Measurements from ENCODE around the gene ATXN1.
"Not testable (repeated sequence)": the region's sequence is repeated elsewhere in the genome, so short reads cannot be mapped to it uniquely, and the experiment has no call there.

The ATXN1 gene

GRCh38 chr6:16546861-16547260 is 214.4 kb downstream of the ATXN1 start:
- no peak for TF ChIP-seq CTCF (IDR thresholded peaks at IDR 0.05; ENCODE audit: extremely low read depth, missing control alignments)
- DNase-seq (ENCODE audit: low spot score) = no peak

- no peak for DNase-seq (ENCODE audit: low spot score)
- no peak for TF ChIP-seq CTCF (IDR thresholded peaks at IDR 0.05; ENCODE audit: extremely low read depth, missing control alignments)
Measured at GRCh38 chr6:16545382-16545781, 215.9 kb downstream of the ATXN1 start.

GRCh38 chr6:16544521-16544920 is 216.7 kb downstream of the ATXN1 start:
- no peak for DNase-seq (ENCODE audit: low spot score)
- TF ChIP-seq CTCF (IDR thresholded peaks at IDR 0.05; ENCODE audit: extremely low read depth, missing control alignments) = no peak

- DNase-seq (ENCODE audit: low spot score) = no peak
- no peak for TF ChIP-seq CTCF (IDR thresholded peaks at IDR 0.05; ENCODE audit: extremely low read depth, missing control alignments)
Measured at GRCh38 chr6:16544006-16544405, 217.3 kb downstream of the ATXN1 start.

- DNase-seq (ENCODE audit: low spot score) = no peak
- TF ChIP-seq CTCF (IDR thresholded peaks at IDR 0.05; ENCODE audit: extremely low read depth, missing control alignments) = no peak
Measured at GRCh38 chr6:16543521-16543920, 217.7 kb downstream of the ATXN1 start.

- DNase-seq (ENCODE audit: low spot score) = no peak
- TF ChIP-seq CTCF (IDR thresholded peaks at IDR 0.05; ENCODE audit: extremely low read depth, missing control alignments) = no peak
Measured at GRCh38 chr6:16542070-16542469, 219.2 kb downstream of the ATXN1 start.

- peak; percentile 36 for DNase-seq (ENCODE audit: low spot score)
- no peak for TF ChIP-seq CTCF (IDR thresholded peaks at IDR 0.05; ENCODE audit: extremely low read depth, missing control alignments)
Measured at GRCh38 chr6:16540804-16541752, 220.2 kb downstream of the ATXN1 start.

- DNase-seq (ENCODE audit: low spot score) = not testable (repeated sequence)
Measured at GRCh38 chr6:16540383-16540782, 220.9 kb downstream of the ATXN1 start.
